ENCODE measurements around the gene KRTAP4-6. TPM values are rescaled to one million over a fixed set of nuclear protein-coding genes. Genes with fewer than 3 reads are reported as not detected.
"Not testable (repeated sequence)": the region's sequence is repeated elsewhere in the genome, so short reads cannot be mapped to it uniquely, and the experiment has no call there.

The KRTAP4-6 gene
- total RNA-seq, 1 experiment from 2014 or later, result not detected

DNA sequence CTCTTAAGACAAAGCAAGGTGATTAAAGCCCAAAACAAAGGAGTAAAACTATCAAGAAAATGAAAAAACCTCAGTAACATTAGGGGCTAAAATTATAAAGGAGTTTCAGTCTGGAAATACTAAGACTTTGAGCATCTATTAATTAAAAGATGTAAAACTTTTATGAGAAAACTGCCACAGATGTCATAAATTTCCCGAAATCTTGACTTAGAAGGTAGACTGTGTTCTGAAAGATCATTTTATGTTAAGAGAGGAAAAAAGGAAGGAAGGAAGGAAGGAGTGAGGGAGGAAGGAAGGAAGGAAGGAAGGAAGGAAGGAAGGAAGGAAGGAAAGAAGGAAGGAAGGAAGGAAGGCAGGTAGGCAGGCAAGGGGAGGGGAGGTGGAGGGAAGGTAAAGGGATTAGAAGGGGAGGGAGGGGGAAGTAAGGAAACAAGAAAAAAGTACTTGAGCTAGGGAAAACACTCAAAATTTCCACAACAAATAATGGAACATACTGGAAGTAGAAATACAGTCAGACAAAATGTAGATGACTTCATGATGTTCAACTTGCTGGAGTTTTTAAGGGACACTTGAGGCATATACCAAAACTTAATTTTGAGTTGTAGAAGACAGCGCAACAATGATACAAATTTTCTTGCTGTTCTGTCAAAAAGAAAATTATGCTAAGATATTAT lies 7.3 kb upstream of the KRTAP4-6 start:
- DNase-seq (ENCODE audit: low read depth), result no peak

DNA sequence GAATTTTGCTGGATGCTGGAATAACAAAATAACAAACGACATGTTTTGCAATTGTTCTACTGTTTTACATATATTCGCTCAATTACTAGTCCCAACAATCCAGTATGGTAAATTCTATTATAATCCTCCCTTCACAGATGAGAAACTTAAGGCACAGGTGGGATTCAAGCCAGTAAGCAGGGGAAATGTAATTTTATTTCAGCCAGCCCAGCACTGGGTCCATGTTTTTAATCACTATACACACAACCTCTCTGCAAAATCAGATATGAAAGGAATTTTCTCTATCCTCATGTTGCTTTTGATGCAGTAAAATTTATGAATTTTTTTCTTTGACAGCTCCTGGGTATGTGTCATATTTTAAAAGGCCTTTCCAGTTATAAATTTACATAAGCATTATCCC lies 4.9 kb upstream of the KRTAP4-6 start:
- DNase-seq (ENCODE audit: low read depth), result no peak

GRCh38 chr17:41144846-41145245 lies 4.5 kb upstream of the KRTAP4-6 start:
- DNase-seq (ENCODE audit: low read depth), result no peak

GRCh38 chr17:41141361-41141760 lies 1.0 kb upstream of the KRTAP4-6 start:
- DNase-seq (ENCODE audit: low read depth), result no peak

DNA sequence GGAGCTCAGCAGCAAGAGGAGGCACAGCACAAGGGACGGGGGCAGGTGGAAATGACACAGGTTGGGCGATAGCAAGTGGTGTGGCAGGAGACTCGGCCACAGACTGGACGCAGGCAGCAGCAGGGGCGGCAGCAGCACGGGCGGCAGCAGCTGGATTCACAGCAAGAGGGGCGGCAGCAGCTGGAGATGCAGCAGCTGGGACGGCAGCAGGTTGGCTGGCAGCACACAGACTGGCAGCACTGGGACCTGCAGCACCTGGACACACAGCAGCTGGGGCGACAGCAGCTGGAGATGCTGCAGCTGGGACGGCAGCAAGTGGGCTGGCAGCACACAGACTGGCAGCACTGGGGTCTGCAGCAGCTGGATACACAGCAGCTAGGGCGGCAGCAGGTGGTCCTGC lies 479 bp downstream of the KRTAP4-6 start:
- not testable (repeated sequence) for DNase-seq (ENCODE audit: low read depth)

- no peak for DNase-seq (ENCODE audit: low read depth)
These were observed 6.2 kb downstream of the KRTAP4-6 start for GRCh38 chr17:41133880-41134735.

GRCh38 chr17:41131979-41132378 lies 8.4 kb downstream of the KRTAP4-6 start:
- DNase-seq (ENCODE audit: low read depth), result no peak

GRCh38 chr17:41127371-41127770 lies 13.0 kb downstream of the KRTAP4-6 start:
- no peak for DNase-seq (ENCODE audit: low read depth)

DNA sequence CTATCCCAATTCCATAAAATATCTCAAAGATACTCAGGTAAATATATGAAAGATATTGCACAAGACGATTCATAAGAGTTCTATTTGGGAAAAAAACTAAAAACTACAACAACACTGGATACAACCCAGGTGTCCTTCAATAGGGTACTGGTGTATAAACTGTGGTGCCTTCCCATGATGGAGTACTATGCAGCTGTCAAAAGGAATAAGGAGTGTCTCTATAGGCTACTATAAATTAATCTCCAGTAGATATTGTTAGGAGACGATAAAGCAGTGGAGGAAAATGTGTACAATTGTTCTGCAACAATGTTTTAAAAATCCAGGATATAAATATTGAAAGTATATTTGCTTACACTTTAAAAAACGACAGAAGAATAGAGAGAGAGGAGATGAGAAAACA lies 13.9 kb downstream of the KRTAP4-6 start:
- DNase-seq (ENCODE audit: low read depth), result no peak

- no peak for DNase-seq (ENCODE audit: low read depth)
These were observed 15.3 kb downstream of the KRTAP4-6 start for GRCh38 chr17:41125064-41125463.

- not testable (repeated sequence) for DNase-seq (ENCODE audit: low read depth)
These were observed 16.4 kb downstream of the KRTAP4-6 start, which contains the start of gene KRTAP4-12 for GRCh38 chr17:41123991-41124371. Gene KRTAP4-12, minus strand, starts transcription at chr17:41124182. Its CDS starts 60 bp downstream, at chr17:41124122.

- not testable (repeated sequence) for DNase-seq (ENCODE audit: low read depth)
These were observed 16.9 kb downstream of the KRTAP4-6 start for GRCh38 chr17:41123292-41123990.

DNA sequence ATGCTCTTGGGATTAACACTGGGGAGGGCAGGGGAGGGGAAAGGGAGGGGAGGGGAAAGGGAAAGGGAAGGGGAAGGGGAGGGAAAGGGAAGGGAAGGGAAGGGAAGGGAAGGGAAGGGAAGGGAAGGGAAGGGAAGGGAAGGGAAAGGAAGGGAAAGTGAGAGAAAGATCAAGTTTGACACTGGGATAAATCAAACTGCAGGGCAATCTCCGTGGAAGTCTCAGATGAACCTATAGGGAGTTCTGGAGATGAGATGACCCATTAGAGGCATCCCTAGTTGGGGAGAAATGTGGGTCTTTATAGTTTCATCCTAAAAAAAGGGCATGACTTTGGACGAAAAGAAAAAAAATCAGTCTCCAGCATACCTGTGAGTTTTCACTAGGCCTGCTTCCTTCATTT lies 18.6 kb downstream of the KRTAP4-6 start:
- DNase-seq (ENCODE audit: low read depth), result no peak

DNA sequence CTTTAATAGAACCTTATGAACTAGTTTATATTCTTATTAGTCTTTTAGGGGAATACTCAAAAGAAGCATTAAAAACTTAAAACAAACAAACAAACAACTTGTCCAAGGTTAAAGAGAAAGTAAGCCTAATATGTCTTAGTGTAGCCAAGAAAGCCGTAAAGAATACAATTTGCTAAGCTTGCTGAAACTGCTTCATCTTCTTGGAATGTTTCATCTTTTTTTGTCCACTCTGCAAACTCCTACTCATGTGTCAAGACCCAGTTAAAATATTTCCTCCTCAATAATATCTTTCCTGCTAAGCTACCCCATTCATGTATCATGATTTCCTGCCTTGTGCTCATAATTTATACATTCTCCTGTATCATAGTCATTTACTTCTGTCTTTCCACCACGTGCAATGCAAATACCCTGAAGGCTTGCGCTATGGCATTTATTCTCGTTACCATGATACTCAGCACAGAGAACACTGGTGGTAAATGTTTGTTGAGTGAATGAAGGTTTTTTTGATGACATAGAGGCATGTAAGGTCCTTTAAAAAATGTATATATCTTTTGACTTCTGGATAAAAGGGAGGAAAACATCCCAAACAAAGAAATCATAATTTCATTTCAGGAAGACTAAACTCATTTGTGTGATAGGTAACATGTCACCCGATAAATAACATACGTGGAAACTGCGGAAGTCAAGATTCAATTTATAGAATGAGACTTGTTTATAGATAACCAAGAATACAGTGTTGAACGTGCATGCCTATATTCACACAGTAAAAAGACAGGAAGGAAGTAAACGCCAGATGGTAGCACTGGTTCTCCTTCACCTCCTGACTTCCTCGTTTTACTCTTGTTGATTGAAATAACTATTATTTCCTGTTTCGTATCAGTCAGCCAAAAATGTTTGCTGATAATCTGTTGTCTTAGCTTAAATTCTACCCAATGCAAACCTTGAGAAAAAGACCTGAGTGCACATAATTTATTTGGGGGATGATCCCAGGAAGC lies 20.4 kb downstream of the KRTAP4-6 start:
- DNase-seq (ENCODE audit: low read depth), result not testable (repeated sequence)

DNA sequence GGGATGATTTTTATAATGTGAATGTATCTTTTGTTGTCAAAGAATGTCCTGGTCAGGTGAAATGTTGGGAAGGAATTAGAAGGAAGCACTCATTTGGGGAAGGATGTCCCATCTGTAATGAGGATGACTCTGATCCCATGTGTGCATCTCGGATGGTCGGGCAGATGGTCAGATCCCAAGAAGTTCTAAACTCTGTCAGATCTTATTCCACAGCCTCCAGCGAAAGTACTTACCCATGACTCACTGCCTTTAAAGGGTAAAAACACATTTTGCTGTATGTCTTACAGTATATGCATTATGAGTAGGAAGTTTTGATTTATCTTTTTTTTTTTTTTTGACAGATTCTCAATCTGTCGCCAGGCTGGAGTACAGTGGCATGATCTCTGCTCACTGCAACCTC lies 21.6 kb downstream of the KRTAP4-6 start:
- no peak for DNase-seq (ENCODE audit: low read depth)

DNA sequence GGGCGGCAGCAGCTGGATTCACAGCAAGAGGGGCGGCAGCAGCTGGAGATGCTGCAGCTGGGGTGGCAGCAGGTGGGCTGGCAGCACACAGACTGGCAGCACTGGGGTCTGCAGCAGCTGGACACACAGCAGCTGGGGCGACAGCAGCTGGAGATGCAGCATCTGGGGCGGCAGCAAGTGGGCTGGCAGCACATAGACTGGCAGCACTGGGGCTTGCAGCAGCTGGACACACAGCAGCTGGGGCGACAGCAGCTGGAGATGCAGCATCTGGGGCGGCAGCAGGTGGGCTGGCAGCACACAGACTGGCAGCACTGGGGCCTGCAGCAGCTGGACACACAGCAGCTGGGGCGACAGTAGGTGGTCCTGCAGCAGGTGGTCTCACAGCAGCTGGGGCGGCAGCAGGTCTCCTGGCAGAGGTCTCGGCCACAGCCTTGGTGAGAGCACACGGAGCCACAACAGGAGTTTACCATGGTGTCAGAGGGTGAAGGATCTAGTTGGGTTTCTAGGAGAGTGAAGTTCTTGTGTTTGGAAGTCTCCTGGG lies 22.4 kb downstream of the KRTAP4-6 start, which contains the start of gene KRTAP4-11:
Gene KRTAP4-11 (minus strand): TSS at position 528 of the 541 bp plus-strand sequence. CDS start 58 bp downstream, at position 470.
- DNase-seq (ENCODE audit: low read depth), result not testable (repeated sequence)

DNA sequence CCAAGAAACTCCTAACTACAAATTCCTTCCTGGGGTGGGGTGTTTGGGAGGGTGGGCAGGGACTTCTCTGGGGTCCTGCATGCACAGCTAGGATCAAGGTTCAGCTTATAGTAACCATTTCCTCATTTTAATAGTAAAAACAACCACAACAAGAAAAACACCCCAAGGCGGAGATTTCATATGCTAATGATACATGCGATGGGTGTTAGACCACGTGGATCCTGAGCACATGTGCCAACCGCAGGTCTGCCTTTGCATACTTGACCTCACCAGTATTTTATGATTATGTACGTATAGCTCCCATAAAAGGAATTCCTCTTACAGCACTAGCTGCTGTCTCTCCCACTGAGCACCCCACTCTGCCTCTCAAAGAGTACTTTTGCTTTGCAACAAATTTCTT lies 24.0 kb downstream of the KRTAP4-6 start:
- DNase-seq (ENCODE audit: low read depth), result no peak

DNA sequence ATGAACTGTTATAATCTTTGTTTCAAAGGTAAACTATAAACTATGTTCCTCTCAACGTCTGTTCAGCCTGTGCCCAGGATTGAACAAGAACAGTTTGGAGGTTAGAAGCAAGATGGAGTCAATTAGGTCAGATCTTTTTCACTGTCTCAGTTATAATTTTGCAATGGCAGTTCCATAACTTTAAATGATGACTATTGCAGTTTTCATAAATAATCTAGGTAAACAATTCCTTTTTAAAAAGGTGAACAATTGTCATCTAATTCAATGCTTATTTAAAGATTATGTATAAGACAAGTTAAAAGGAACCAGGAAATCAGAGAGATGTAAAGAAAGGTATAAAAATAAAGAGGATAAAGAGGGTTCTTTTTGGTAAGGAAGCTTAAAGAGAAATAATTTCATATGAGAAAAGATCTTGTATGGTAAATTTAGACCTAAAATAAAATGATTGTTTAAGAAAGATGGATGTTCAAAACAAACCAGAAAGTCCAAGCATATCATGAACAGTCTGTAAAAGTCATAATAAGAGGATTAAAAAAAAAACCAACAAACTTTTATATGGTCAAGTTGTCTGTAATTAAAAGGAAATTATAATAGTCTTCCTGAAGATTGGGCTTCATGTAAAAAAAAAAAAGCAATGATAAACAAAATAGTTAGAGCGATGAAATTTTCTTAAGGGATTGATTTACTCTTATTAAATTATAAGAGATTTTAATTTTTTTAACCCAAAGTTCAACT lies 29.0 kb downstream of the KRTAP4-6 start:
- DNase-seq (ENCODE audit: low read depth), result no peak

DNA sequence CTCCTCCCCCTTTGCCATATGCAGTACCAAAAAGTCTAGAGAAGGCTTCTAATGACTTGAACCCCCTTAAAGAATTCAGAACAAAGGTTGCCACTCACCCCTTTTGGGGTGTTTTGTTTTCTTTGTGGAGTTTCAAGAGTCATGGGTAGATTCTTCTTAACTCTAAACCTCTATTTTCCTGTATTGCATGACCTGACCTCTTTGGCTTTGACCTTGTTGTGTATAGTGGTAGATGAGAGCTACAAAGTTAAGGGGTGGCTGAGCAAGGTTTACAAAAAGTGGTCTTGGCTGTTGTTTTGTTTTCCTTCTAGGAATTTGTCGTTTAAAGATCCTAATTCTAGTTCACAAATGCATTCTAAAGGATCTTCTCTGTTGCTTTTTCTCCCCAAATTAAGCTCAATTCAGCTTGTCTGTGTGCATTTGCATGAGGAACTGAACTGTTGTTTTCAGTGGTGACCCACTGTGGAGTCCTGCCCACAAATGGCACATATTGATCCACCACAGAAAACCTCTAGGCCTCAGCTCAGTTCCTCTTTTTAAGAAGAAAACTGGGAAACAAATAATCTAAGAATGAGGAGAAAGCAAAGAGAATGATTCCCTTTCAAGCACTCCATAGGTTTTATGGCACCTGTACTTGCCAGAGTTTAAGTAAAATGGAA lies 31.5 kb downstream of the KRTAP4-6 start:
- not testable (repeated sequence) for DNase-seq (ENCODE audit: low read depth)
